Omental fat pad (tissue), 4 donors: ENCODE results near the gene KDM6A. TPM values are rescaled to one million over a fixed set of nuclear protein-coding genes. Genes with fewer than 3 reads are reported as not detected.
"Not testable (repeated sequence)": the region's sequence is repeated elsewhere in the genome, so short reads cannot be mapped to it uniquely, and the experiment has no call there.

ENCODE experiments used
- ATAC-seq: fragments of 150-250 bp; one replicate; pipeline ENCODE4 v1.9.1; 2016; ENCODE audit warnings: mild to moderate bottlenecking, moderate library complexity; ENCODE audit not compliant: low FRiP score
- DNase-seq: peaks from one replicate; pipeline ENCODE4 v3.0.0-alpha.2; 2019; ENCODE audit warnings: low spot score
- total RNA-seq, 4 donors: library from RNA; depleted of rRNA; stranded (reverse); fragments of >200 nt; gene quantifications; one replicate each; pipeline ENCODE4 v1.1.0, GENCODE V29; 2016
- TF ChIP-seq, protein P1 (sequence below), 3 donors: fragments of 450-650 bp; IDR thresholded peaks; one replicate each; pipeline ENCODE4 v1.5.1; 2016 to 2017; ENCODE audit warnings: antibody characterized with exemption in 3 of 3, mild to moderate bottlenecking in 3 of 3, moderate library complexity in 2 of 3

KDM6A gene
- 10 to 100 TPM; 24.4 to 41.3 (median 29.9) TPM for total RNA-seq

DNA sequence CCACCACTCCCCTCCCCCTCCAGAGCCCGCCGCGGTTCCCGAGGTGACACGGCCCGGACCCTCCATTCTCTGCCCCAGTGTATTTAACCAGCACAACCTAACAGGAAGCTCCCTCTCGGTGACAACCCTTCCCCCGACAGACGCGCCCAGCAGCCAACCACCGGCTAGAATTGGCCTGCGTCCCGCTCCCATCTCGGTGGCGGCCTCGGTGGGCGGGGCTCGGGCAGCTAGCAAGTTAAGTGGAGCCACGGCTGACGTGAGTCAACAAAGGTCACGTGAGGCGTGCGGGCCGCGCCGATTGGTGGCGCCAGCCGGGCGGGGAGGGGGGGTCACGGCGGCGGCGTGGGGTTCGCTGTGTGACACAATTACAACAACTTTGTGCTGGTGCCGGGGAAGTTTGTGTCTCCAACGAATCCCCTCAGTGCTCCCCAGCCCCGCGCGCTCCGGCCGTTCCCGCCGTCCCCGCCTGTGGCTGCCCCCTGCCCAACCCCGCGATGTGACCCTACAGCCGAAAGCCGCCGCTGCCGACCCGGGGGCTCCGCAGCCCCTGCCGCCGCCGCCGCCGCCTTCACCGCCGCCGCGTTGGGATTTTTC lies at the start of gene KDM6A:
Gene KDM6A (plus strand): TSS at position 368 of the 594 bp plus-strand sequence. CDS start 364 bp downstream, outside the sequence.
- ATAC-seq (peak; percentile 92), DNase-seq (peak; percentile 98)

DNA sequence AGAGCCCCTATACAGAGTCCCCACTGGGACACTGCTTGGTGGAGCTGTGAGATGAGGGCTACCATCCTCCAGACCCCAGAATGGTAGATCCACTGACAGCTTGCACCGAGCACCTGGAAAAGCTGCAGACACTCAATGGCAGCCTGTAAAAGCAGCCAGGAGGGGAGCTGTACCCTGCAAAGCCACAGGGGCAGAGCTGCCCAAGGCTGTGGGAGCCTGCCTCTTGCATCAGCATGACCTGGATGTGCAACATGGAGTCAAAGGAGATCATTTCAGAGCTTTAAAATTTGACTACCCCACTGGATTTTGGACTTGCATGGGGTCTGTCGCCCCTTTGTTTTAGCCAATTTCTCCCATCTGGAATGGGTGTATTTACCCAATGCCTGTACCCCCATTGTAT lies 49.8 kb upstream of the KDM6A start:
- not testable (repeated sequence) for ATAC-seq

More for the DNA sequence above, at the start of gene KDM6A:
- TF ChIP-seq, protein P1, sequence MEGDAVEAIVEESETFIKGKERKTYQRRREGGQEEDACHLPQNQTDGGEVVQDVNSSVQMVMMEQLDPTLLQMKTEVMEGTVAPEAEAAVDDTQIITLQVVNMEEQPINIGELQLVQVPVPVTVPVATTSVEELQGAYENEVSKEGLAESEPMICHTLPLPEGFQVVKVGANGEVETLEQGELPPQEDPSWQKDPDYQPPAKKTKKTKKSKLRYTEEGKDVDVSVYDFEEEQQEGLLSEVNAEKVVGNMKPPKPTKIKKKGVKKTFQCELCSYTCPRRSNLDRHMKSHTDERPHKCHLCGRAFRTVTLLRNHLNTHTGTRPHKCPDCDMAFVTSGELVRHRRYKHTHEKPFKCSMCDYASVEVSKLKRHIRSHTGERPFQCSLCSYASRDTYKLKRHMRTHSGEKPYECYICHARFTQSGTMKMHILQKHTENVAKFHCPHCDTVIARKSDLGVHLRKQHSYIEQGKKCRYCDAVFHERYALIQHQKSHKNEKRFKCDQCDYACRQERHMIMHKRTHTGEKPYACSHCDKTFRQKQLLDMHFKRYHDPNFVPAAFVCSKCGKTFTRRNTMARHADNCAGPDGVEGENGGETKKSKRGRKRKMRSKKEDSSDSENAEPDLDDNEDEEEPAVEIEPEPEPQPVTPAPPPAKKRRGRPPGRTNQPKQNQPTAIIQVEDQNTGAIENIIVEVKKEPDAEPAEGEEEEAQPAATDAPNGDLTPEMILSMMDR (IDR thresholded peaks at IDR 0.05): no peak

DNA sequence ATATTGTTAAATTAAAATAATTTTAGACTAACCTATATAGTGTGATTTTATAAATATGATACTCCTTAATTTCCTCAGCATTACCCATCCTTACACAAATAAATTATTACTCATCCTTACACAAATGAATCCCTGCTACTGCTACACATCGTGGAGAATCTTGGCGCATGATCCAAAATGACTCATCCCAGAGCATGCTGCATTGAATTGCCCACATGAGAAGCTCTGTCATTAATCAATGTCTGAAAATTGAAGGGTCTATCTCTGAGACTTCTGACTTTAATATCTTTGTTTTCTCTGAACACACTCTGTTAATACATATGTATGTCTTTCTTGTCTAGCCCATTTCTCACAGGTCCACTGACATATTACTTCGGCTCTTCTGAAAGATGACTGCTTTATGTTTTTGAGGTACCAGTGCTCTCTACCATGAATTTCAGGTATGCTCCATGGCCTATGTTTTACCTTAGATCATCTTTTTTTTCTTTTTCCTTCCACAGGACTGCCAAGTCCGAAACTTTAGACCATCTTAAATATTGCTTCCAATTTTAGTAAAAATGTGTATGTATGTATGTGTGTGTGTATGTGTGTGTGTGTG lies 44.9 kb upstream of the KDM6A start:
- ATAC-seq (peak; percentile 93), DNase-seq (no peak)
- TF ChIP-seq, protein P1 (IDR thresholded peaks at IDR 0.05): no peak

More for the DNA sequence above, 49.8 kb upstream of the KDM6A start:
- DNase-seq: not testable (repeated sequence)

DNA sequence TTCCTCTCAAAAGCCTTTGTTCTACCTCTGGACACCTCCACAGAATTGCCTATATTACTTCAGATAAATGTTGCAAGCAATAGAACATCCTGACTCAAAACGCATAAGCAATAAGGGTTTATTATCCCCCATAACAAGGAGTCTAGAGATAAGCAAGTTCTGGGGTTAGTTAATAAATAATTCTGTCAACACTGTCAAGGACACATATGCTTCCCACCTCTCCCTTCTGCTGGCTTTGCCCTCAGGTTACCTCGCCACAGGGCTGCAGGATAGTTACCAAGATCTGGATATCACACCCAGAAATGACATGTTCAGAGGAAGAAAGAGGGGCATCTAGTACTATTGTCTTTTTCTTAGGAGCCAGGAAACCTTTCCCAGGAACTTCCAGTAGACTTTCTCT lies 43.2 kb upstream of the KDM6A start:
- ATAC-seq (no peak), DNase-seq (no peak)
- TF ChIP-seq, protein P1 (IDR thresholded peaks at IDR 0.05): no peak

DNA sequence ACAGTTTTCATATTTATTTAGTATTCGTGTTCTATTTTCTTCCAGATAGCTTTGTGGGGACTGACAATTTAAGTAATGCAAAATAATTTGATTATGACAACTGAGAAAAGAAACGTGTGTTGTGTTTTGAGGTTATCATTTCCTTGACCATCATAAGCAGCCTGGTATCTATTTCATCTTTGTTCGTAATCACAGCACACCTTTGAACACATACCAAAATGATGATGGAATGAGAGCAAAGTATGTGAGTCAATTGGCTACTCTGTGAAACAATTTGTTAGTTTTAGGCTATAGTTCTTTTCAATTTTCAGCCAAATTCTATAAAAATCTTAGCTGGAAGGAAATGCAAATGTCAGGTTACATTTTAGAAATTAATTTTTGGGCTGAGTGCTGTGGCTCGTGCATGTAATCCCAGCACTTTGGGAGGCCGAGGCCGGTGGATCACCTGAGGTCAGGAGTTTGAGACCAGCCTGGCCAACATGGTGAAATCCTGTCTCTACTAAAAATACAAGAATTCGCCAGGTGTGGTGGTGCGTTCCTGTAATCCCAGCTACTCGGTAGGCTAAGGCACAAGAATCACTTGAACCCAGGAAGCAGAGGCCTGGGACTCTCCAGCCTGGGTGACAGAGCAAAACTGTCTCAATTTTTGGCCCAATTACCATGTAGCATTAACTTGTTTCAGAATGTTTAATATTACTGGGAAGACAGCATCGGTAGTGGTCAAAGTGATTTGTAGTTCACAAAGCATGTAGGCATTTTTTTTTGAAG lies 30.3 kb upstream of the KDM6A start:
- ATAC-seq (no peak), DNase-seq (no peak)
- TF ChIP-seq, protein P1 (IDR thresholded peaks at IDR 0.05): no peak

DNA sequence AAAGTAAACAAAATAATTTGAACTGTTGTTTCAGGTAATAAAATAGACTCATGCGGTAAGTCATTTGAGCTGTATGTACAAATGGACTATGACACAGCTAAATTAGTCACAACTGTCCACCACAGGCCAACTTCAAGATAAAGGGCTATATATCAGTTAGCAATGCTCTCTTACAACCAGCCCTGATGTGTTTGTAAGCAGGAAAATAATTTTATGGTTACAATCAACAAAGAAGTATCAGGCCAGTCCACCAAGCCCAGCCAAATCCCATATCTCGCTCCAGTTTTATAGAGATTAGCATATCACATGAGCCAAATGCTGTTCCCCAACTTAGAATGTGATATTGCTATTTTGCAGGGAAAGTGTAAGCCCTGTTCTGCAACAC lies 29.7 kb upstream of the KDM6A start:
- ATAC-seq (no peak), DNase-seq (no peak)
- TF ChIP-seq, protein P1 (IDR thresholded peaks at IDR 0.05): no peak

DNA sequence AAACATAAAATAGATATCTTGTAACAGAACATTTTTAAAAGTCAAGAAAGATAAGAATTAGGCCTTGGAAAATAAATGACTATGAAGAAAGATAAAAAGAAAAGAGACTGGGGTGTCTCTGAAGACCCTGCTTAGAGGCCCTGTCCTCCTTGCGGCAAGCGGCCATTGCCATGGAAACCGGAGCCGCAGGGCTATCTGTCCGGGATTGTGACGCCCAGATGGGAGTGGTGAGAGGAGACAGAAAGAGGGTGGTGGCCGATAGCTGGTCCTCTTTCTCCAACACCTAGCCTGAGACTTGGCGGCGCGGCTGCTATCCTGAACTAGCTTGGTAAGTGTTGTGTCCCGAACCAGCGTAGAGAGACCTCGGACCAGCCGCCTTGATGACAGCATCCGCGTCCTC lies 29.2 kb upstream of the KDM6A start, which contains the start of gene DUSP21:
Gene DUSP21 (plus strand): TSS at position 269 of the 400 bp plus-strand sequence. CDS start 112 bp downstream, at position 381.
- TF ChIP-seq, protein P1 (IDR thresholded peaks at IDR 0.05): no peak
- DNase-seq (no peak), ATAC-seq (no peak)
